Posterior vena cava (tissue), 2 donors: ENCODE measurements around the gene SNN. TPM values are rescaled to one million over a fixed set of nuclear protein-coding genes. Genes with fewer than 3 reads are reported as not detected.

Experiments
- DNase-seq: peaks from one replicate; pipeline ENCODE4 v3.0.0-alpha.2; 2020; ENCODE audit warnings: low spot score
- intact Hi-C, 2 donors: fragments of 100-400 bp; cut with DNase I; formaldehyde crosslinking; loops; one replicate each; pipeline versions ENCODE4 v1.14.1 to v1.14.2; 2022 to 2023
- total RNA-seq, 2 donors: library from RNA; stranded (reverse); fragmentation: NEBNext Ultra II Directional; extraction: Animal tissue kit (Norgen Biotek cat#: 25700); gene quantifications; one replicate each; pipeline ENCODE4 v1.2.1, GENCODE V29; 2021
- donor health status: DM: yes; HTN: yes; CAD: no.
- donor health status: DM: yes; HTN: yes; CAD: no.

Gene SNN
- total RNA-seq, 2 donors from 2014 or later = 17.9 to 19.7 TPM

- intact Hi-C loops = no loop called here
- DNase-seq = no peak
Observed at GRCh38 chr16:11687601-11688519, 19.6 kb downstream of the SNN start.

- intact Hi-C loops = no loop called here
- no peak for DNase-seq
Observed at GRCh38 chr16:11688520-11688886, 20.2 kb downstream of the SNN start.

GRCh38 chr16:11689031-11689840, 21.0 kb downstream of the SNN start:
- intact Hi-C loops = no loop called here
- DNase-seq = no peak

- DNase-seq = no peak
Observed at GRCh38 chr16:11691235-11691634, 23.0 kb downstream of the SNN start.

GRCh38 chr16:11691771-11692170, 23.5 kb downstream of the SNN start:
- DNase-seq = no peak
- intact Hi-C loops = no loop called here

More at GRCh38 chr16:11691235-11691634, 23.0 kb downstream of the SNN start:
- intact Hi-C loops = no loop called here

- DNase-seq = no peak
- intact Hi-C loops = no loop called here
Observed at GRCh38 chr16:11692171-11692570, 23.9 kb downstream of the SNN start.

GRCh38 chr16:11692651-11693050, 24.4 kb downstream of the SNN start:
- intact Hi-C loops = no loop called here
- no peak for DNase-seq

GRCh38 chr16:11696266-11697012, 28.2 kb downstream of the SNN start:
- DNase-seq = no peak
- intact Hi-C loops = no loop called here

GRCh38 chr16:11697319-11697718, 29.1 kb downstream of the SNN start:
- DNase-seq = no peak
- intact Hi-C loops = no loop called here

GRCh38 chr16:11698271-11698689, 30.0 kb downstream of the SNN start:
- DNase-seq = no peak
- intact Hi-C loops = no loop called here

GRCh38 chr16:11699234-11699894, 31.1 kb downstream of the SNN start:
- no peak for DNase-seq
- intact Hi-C loops = no loop called here

GRCh38 chr16:11700264-11701029, 32.2 kb downstream of the SNN start:
- intact Hi-C loops = no loop called here
- DNase-seq = no peak

GRCh38 chr16:11705311-11706025, 37.2 kb downstream of the SNN start:
- intact Hi-C loops = no loop called here

GRCh38 chr16:11706180-11706742, 38.0 kb downstream of the SNN start:
- DNase-seq = no peak

More at GRCh38 chr16:11705311-11706025, 37.2 kb downstream of the SNN start:
- no peak for DNase-seq

GRCh38 chr16:11707679-11708197, 39.5 kb downstream of the SNN start:
- intact Hi-C loops = no loop called here
- no peak for DNase-seq

More at GRCh38 chr16:11706180-11706742, 38.0 kb downstream of the SNN start:
- intact Hi-C loops = no loop called here

GRCh38 chr16:11708421-11708820, 40.2 kb downstream of the SNN start:
- DNase-seq = no peak
- intact Hi-C loops = no loop called here

- intact Hi-C loops = loop anchor here (5.0 to 10.0 kb wide), 3 partner anchors 177 to 317 kb away; no protein-coding TSS in a partner anchor
- no peak for DNase-seq
Observed at GRCh38 chr16:11711662-11712061, 43.4 kb downstream of the SNN start.
